ENCODE results near the gene ARMC9.
"Not testable (repeated sequence)": the region's sequence is repeated elsewhere in the genome, so short reads cannot be mapped to it uniquely, and the experiment has no call there.

ARMC9 gene

GRCh38 chr2:231360881-231361371 is 162.5 kb downstream of the ARMC9 start:
- no peak for DNase-seq (ENCODE audit: low read depth, low spot score)

DNA sequence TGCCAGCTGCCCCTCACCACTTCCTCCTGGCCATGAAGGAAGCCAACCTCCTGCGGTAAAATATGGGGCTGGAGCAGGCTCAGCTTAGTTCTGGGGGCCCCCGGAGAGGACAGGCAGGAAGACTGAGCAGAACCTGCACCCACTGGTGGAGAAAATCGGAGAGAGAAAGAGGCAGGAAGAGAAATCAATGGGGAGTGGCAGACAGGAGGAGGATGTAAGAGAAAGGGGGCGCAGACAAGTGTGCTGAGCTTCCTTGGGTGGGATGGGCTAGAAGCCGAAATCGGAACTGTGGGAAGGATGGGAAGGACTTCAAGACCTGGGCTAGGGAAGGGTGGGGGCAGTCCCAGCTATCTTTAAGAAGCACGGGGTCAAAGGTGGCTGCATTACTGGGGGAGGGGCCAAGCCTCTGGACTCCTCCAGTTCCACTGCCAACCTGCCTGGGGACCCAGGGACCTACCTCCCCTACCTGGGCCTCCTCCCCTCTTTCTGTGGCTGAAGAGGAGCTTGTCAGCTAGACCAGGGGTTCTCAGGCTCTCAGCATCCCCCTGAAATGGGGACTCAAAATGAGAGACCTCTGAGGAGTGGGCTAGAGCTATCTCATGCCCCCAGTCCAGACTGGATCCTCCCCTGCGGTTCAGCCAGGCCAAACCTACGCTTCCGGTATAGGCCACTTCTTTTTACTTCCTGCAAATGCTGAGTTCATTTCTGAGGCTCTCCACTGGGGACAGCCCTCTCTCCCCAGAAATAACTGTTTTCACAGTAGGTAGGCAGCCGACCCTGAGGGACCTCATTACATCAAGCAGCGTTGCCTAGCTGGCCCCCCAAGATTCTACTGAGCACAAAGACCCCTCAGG is 163.5 kb downstream of the ARMC9 start:
- no peak for DNase-seq (ENCODE audit: low read depth, low spot score)

- no peak for DNase-seq (ENCODE audit: low read depth, low spot score)
Measured at GRCh38 chr2:231362555-231363184, 164.2 kb downstream of the ARMC9 start.

DNA sequence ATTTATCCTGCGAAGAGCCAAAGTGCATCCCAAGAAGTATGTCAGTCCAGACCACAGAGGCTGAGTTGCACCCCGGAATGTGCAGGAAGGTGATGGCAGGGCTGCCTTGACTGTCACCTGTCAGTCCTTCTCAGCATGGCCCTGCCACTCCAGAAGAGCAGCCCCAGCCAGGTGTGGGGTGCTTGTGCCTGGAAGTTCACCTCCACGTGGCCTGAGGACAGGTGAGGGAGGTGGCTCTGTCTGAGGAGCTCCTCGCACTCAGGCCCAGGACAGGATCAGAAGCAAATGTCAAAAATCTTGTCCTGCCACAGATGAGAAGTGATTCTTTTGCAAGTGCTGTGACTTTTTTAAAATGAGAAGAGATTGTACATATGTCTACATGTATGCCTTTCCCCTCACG is 165.6 kb downstream of the ARMC9 start:
- DNase-seq (ENCODE audit: low read depth, low spot score), result no peak

- DNase-seq (ENCODE audit: low read depth, low spot score), result peak; percentile 54
Measured at GRCh38 chr2:231364961-231365810, 166.8 kb downstream of the ARMC9 start.

DNA sequence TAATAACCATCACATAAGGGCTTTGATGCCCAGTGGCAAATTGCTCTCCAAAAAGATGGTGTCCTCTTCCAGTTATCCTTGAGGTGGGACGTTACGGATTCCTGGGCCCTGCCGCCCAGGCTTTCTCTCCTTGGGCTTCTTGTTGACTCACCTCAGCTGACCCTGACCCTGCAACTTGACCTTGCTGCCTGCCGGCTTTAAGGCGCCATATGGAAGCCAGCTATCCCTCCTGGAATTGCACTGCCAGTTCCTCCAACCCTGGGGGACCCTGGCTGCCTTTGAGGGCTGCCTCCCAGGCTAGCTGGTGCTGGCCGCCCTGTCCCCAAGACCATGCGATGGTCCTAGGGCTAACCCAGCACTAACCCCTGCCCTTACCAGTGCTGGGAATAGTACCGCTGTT is 168.7 kb downstream of the ARMC9 start:
- DNase-seq (ENCODE audit: low read depth, low spot score), result no peak

DNA sequence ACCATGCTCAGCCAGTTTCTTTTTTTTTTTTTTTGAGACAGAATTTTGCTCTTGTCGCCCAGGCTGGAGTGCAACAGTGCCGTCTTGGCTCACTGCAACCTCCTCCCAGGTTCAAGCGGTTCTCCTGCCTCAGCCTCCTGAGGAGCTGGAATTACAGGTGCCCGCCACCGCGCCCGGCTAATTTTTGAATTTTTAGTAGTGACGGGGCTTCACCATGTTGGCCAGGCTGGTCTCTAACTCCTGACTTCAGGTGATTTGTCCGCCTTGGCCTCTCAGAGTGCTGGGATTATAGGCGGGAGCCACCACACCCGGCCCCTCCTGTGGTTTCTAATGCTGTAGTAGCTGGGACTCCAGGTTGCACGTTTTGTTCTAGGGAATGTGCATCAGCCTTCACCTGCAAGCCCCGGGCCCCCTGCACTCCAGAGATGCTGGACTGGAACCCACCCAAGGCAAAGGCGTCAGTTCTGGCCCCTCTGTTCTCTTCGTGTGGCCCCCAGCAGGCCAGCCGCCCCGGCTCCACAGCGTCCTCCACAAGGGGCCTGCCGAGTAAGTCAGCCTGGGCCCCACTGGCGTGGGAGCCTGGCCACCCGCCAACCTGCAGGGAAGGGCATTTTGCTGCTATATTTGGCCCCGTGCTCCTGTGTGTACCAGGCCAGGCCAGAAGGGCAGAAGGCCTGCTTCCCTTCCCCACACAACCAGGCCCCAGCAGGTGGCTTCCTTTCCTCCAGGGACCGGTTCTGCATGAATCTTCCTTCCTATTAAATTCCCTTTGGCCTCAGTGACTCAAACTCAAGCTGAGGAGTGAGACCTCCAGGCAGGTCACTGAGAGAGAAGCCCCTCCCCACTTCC is 171.4 kb downstream of the ARMC9 start:
- peak; percentile 49 for DNase-seq (ENCODE audit: low read depth, low spot score)

- DNase-seq (ENCODE audit: low read depth, low spot score), result no peak
Measured at GRCh38 chr2:231370429-231370748, 172.0 kb downstream of the ARMC9 start.

DNA sequence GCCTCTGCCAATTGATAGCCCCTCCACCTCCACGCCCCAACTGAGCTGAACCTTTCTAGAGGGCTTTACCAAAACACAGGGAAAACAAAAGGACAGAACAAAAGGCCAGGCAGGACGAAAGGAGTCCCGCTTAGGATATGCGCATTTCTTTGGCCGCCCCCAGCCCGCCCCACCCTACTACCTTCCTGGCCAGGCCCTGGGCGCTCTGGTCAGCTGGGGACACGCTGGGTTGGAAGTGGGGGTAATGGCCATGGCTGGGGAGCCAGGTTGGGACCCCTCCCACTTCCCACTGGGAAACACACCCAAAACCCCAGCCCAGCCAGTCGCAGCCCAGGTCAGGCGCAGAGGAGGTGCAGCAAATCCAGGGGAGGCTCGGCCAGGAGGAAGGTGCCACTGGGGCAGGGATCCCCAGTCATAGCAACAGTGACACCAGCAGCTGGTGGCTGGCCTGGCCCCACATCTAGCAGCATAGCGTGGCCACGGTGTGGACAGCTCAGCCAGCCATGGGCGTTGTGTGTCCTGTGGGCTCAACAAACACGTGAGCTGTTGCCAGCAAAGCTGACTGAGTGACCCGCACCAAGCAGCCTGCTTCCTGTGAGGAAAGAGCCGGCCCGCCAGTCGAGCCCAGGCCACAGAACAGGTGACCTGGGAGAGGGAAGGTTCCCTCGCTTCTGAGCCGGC is 172.5 kb downstream of the ARMC9 start:
- no peak for DNase-seq (ENCODE audit: low read depth, low spot score)

DNA sequence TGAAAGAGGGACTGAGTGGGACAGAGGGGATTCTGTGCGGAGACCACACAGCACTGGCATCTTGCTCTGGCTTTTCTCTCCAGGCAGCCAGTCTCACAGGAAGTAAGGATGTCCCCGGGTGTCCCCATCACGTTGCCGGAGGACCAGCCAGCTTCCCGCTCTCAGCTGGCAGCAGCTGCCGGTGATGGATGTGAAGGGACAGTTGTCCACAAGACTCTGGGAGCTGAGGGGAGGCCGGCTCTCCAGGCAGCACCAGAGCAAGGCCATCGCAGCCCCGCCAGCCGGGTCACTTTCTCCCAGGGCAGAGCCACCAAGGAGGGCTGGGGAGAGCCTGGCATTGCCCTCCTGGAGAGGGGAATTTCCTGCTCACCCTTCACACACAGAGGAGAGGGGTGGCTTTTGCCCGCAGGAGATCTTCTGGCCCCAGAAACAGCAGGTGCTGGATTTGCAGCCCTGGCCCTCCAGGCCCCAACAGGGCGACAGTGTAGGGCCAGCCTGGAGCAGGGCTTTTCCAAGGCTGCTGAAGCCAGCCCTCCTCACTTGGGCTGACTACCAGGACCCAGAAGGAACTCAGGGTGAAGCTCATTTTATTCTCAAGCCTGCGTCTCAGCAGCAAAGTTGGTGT is 173.1 kb downstream of the ARMC9 start:
- no peak for DNase-seq (ENCODE audit: low read depth, low spot score)

DNA sequence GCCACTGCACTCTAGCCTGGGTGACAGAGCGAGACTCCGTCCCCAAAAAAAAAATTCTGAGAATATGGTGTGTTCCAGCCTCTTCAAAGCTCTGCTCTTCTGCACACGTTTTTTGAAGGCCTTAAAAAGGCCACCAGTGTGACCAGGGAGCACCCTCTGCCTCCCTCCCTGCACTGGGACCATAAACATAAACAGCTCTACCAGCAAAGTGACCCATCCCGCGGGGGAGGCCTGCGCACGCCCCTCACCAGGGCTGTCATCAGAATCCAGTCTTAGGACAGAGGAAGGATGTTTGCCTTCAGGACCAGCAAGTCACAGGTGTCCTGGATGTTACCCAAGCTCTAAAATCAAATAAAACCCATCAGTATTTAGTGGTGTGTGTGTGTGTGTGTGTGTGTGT is 173.9 kb downstream of the ARMC9 start:
- no peak for DNase-seq (ENCODE audit: low read depth, low spot score)

- DNase-seq (ENCODE audit: low read depth, low spot score), result no peak
Measured at GRCh38 chr2:231373184-231373583, 174.8 kb downstream of the ARMC9 start.

DNA sequence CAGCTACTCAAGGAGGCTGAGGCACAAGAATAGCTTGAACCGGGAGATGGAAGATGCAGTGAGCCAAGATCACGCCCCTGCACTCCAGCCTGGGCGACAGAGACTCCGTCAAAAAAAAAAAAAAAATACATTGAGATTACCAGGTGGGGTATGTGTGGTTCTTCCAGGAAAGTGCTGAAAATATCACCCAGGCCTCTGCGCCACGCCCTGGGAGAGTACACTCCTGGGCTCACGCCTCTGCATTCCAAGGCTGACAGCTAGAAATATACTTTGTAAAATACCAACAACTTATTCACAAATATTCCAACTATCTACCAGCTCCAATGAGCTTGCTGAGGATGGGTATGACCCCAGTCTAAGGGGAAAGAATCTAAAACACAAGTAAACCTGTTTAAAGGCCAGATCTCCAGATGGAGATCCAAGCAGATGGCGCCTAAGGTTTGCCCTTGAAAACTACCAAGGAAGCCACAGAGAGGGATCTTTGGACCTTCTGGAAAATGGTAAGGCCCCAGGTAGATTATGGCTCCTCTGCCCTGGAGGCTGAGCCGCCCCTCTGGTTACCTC is 175.4 kb downstream of the ARMC9 start:
- DNase-seq (ENCODE audit: low read depth, low spot score), result no peak

DNA sequence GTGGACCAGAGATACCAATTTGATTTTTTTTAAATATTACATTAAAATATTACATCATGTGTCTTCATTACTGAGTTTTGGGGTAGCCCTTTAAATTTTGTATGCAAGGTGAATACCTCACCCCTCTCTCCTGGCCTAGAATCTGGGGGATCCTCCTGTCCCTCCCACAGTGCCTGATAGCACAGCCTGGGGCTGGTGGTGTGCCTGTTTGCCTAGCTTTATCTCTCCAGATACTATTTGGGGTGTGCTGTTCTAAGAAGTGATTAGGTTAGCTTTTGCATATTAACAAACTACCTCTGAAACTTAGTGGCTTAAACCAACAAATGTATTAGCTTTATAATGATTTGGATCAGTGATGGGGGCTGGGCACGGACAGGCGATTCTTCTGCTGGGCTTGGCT is 176.3 kb downstream of the ARMC9 start:
- DNase-seq (ENCODE audit: low read depth, low spot score), result no peak

DNA sequence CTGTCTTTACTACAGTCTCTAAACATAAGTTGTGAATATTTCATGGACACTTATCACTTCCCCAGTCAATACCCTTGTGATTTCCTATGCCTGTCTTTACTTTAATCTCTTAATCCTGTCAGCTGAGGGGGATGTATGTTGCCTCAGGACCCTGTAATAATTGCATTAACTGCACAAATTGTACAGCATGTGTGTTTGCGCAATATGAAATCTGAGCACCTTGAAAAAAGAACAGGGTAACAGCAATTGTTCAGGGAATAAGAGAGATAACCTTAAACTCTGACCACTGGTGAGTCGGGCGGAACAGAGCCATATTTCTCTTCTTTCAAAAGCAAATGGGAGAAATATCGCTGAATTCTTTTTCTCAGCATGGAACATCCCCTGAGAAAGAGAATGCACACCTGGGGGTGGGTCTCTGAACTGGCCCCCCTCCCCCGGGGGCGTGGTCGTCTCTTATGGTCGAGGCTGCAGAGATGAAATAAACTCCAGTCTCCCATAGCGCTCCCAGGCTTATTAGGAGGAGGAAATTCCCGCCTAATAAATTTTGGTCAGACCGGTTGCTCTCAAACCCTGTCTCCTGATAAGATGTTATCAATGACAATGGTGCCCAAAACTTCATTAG is 177.7 kb downstream of the ARMC9 start:
- DNase-seq (ENCODE audit: low read depth, low spot score), result not testable (repeated sequence)

GRCh38 chr2:231376857-231377256 is 178.4 kb downstream of the ARMC9 start:
- no peak for DNase-seq (ENCODE audit: low read depth, low spot score)

GRCh38 chr2:231378026-231378722 is 179.7 kb downstream of the ARMC9 start:
- no peak for DNase-seq (ENCODE audit: low read depth, low spot score)

DNA sequence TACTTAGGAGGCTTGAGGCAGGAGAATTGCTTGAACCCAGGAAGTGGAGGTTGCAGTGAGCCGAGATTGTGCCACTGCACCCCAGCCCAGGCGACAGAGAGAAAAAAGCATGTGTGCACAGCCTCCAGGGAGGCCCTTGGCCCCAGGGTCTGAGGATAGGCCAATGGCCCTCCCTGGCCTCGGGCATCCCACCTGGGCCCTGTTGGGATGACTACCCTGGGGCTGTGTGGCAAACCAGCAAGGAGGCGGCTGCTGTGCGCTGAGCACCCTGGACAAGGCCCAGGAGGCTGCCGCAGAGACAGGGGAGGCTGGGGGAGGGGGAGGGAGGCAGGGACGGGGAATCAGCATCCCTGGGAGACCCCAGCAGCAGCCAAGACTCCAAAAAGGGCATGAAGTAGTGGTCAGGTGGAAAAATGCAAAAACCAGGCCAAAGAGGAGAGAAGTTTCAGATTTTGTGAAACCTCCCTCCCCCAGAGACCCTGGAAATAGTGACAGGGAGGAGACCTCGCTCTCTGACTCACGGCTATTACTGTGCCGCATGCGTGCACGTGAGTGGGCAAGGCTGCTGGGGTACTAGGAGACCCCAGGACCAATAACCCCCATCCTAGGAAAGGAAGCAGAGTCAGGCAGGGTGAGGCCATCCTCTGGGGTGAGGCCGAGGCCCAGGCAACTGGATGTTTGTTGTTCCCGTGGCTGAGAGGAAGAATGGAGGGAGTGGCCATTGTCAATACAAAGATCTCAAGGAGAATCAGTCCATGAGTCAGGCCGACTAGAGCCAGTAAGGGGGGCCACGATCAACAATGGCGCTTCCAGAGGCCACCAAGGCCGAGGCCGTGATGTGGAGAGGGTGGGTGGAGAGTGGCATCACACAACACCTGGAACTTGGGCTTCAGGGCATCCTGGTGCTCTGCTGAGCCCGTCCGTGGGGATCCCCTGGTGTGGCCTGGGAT is 181.1 kb downstream of the ARMC9 start:
- DNase-seq (ENCODE audit: low read depth, low spot score), result no peak

Measured in brain pericyte (primary cell).